ENCODE results near the gene SNX9.
"Not testable (repeated sequence)": the region's sequence is repeated elsewhere in the genome, so short reads cannot be mapped to it uniquely, and the experiment has no call there.

SNX9 gene

GRCh38 chr6:157928428-157928827 is 105.4 kb downstream of the SNX9 start:
- no peak for DNase-seq (ENCODE audit: low read depth)

DNA sequence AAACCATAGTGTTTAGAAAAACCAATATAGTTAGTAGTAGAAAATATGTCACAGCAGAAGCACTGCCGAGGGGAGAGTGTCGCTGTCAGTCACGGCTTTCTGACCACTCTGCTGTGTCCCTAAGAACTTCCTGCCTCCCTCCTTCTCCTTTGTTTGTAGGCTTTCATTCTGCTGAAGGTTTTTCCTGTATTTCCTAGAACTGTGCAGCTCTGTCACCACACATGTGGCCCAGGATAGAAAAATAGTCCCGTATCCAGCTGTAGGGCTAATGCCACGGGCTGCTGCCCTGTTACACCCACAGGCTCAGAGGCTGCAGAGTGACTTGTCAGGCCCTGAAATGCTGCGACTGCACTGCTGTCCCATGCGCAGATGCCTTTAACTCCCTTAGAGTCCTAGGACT is 106.0 kb downstream of the SNX9 start:
- DNase-seq (ENCODE audit: low read depth): no peak

DNA sequence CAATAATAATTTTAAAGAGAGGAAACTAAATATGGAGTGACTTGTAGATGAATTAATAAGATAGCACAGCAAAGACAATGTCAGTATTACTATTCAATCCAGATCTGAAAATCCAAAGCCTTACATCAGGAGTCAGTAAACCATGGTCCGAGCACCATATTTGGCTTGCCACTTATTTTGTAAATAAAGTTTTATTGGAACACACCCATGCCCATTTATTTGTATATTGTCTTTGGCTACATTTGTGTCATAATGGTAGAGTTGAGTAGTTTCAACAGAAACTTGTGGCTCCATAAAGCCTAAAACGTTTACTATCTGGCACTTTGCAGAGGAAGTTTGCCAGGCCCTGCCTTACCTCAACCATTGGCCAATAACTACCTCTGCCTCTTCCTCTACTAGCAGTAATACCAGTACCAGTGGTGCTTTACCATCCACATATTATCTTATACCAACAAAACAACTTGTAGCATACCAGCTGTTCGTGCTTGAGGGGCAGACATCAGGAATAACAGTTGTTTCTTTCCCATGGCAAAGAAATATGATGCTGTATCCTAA is 106.8 kb downstream of the SNX9 start:
- no peak for DNase-seq (ENCODE audit: low read depth)

DNA sequence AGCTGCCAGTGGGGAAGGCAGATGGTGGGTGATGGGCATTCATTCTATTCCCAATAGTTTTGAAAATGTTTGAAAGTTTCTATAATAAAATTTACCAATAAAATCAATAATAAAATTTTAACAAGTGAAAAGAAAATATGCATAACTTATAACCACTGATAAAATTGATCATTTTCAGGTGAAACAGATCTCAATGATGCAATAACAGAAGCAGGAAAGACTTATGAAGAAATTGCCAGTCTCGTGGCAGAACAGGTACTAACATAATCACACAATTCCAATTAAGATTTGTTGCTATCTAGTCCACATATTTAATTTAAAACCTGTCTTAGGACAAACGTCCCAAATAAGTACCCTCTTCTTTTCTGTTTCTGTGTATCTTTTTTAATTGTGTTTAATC is 112.7 kb downstream of the SNX9 start:
- no peak for DNase-seq (ENCODE audit: low read depth)

GRCh38 chr6:157937318-157937717 is 114.3 kb downstream of the SNX9 start:
- no peak for DNase-seq (ENCODE audit: low read depth)

GRCh38 chr6:157937916-157938315 is 114.9 kb downstream of the SNX9 start:
- DNase-seq (ENCODE audit: low read depth): no peak

DNA sequence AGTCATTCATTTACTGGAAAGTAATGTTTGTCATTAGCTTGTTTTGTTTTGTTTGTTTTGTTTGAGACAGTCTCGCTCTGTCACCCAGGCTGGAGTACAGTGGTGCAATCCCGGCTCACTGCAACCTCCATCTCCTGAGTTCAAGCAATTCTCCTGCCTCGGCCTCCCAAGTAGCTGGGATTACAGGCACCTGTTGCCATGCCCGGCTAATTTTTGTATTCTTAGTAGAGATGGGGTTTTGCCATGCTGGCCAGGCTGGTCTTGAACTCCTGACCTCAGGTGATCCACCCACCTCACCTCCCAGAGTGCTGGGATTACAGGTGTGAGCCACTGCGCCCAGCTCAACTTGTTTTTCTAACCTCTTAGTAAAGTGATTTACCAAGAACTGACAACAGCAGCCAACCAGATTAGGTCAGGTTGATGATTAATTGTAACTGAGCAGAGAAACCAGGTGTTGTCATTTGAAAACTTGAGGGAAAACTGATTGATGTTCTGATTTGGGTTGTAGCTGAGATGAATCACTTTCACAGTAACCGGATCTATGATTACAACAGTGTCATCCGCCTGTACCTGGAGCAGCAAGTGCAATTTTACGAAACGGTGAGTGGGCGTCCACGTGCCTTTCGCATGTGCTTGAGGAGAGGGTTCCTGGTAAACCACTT is 117.5 kb downstream of the SNX9 start:
- not testable (repeated sequence) for DNase-seq (ENCODE audit: low read depth)

DNA sequence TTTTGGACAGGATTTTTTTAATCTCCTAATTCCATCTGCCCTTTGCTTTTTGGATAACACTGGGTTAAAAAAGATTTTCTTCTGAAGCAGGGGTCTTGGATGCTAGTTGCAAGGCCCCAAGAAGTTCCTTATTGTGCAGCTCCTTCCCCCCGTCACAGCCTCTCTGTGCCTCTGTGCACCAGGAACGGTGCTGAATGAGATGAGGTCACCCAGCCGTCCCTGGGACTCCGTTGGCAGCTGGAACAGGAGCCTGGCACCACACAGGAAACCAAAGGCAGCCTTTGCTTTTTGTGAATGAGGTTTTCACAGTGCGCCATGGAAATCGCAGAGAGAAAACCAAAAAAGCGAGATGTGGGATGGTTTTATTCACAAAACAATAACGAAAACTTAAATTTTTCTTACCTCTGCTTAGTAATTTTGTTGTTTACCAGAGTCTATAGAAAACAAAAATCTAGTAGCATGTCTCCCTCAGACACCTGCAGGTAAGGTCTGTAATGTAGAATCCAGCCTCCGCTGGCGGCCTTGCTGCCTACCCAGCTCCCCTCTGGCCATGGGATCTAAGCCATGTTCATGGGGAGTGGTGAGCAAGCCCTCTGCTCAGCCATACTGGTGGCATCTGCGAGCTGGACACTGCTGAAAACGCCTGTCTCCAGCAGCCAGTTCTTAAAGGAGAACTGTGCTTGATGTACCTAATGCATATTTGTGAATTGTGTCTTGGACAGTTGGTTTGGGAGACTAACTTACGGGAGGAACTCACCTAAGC is 118.2 kb downstream of the SNX9 start:
- no peak for DNase-seq (ENCODE audit: low read depth)

DNA sequence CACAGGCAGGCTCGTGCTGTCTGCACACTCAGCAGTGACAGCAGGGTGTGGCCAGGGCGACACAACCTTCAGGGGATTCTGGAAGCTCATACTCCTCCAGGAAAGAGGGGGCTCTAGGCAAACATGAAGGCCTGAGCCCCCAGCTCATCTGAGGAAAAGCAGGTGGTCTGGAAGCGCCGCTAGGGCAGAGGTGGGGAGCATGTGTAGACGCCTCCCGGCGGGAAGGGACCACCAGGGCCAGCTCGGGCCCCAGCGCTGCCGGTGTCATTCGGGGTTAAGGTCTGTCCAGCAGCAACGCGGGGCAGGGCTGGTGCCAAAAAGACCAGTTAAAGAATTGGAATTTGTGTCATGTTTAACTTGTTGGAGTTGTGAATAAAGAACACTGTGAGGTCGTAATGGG is 119.3 kb downstream of the SNX9 start:
- no peak for DNase-seq (ENCODE audit: low read depth)

GRCh38 chr6:157943249-157943963 is 120.4 kb downstream of the SNX9 start:
- DNase-seq (ENCODE audit: low read depth): no peak

DNA sequence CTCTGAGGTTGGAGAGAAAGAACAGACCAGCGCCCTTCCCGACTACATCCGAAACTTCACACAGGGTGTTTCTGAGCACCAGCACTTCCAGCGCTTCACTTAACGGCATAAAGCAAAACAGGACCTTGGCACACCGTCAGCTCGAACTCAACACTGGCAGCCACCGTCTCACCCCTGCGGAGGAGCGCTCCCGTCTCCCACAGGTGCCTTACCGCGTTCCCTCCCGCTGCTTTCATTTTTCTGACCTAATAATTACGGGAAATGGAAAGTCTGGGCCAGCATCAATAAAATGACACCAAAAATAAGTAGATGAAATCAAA is 120.9 kb downstream of the SNX9 start:
- no peak for DNase-seq (ENCODE audit: low read depth)

- DNase-seq (ENCODE audit: low read depth): no peak
Observed at GRCh38 chr6:157944983-157945931, 122.2 kb downstream of the SNX9 start.

DNA sequence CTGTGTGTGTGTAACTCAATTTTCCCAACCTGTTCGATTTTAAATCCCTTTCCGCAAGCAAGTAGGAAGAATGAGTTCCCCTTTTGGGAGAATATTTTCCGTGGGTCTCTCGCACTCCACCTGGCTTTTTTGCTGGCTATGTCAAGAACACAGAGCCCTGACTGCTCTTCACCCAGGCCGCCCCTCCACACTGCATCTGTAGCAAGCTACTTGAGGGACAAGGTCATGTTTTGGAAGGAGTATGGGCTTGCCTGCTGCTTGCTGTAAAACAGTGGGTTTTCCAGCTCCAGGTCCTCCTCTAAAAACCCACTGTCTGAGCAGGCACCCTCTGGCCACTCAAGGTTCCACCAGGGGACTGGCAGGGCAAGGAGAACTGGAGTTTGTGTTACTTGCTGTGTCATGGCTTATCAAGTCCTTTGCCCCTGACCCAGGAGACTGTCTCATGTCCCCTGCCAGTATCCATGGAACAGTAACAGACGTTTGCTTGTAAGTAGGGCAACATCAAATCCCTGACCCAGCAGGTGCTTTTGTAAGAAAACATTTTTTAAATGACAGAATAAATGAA is 123.1 kb downstream of the SNX9 start:
- no peak for DNase-seq (ENCODE audit: low read depth)

DNA sequence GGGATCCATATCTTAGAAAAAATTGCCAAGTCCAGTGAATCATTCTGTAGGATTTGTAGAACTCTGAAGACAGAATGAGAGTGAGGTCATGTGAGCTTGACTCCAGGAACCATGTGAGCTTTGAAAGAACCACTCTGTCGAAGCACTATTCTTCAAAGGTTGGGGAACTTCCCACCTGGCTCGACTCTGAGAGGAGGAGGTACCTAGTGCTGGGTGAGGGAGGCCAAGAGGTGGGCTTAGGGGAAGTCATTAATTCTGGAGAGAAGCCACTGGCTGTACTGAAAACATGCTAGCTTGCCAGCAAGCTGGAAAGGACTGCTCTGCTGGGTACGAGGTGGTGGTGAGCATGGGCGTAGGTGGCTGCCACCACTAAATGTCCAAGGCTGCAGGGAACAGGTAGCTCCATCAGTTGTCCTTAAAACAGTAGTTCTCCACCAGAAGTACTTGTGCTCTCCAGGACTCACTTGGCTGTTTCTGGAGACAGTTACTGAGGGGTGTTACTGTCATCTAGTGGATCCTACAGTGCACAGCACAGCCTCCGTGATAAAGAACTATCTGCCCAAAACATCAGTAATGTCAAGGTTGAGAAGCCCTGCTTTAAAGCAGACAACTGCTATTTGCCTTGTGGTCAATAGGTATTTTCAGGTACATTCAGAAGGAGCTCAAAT is 124.0 kb downstream of the SNX9 start:
- DNase-seq (ENCODE audit: low read depth): peak; percentile 49

DNA sequence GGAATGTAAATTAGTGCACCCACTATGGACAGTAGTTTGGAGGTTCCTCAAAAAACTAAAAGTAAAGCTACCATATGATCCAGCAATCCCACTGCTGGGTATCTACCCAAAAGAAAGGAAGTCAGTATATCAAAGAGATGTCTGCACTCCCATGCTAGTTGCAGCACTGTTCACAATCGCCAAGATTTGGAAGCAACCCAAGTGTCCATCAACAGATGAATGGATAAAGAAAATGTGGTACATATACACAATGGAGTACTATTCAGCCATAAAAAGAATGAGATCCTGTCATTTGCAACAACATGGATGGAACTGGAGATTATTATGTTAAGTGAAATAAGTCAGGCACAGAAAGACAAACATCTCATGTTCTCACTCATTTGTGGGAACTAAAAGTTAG is 127.9 kb downstream of the SNX9 start:
- DNase-seq (ENCODE audit: low read depth): not testable (repeated sequence)

- DNase-seq (ENCODE audit: low read depth): no peak
Observed at GRCh38 chr6:157951828-157952227, 128.8 kb downstream of the SNX9 start.

- DNase-seq (ENCODE audit: low read depth): peak; percentile 50
Observed at GRCh38 chr6:157952861-157953351, 129.9 kb downstream of the SNX9 start.

DNA sequence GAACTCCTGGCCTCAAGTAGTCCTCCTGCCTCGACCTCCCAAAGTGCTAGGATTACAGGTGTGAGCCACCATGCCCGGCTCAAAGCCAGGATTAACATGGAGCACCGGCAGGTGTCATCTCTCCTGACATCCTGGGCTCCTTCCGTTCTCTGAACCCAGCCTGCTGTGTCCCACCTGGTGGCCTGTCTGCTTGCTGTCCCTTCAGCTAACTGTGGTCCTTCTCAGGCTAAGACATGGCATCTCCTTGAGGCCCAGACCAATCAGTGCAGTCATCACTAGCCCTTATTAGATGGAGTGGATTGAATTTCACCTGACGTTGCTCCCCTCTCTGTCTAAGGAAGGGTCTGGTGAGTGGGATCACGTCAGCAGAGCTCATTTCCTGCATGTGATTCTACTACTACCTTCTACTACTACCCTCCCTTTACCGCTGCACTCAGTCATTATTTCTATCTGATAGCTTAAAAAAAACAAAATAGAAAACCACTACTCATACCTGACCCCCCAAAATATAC is 130.6 kb downstream of the SNX9 start:
- no peak for DNase-seq (ENCODE audit: low read depth)

DNA sequence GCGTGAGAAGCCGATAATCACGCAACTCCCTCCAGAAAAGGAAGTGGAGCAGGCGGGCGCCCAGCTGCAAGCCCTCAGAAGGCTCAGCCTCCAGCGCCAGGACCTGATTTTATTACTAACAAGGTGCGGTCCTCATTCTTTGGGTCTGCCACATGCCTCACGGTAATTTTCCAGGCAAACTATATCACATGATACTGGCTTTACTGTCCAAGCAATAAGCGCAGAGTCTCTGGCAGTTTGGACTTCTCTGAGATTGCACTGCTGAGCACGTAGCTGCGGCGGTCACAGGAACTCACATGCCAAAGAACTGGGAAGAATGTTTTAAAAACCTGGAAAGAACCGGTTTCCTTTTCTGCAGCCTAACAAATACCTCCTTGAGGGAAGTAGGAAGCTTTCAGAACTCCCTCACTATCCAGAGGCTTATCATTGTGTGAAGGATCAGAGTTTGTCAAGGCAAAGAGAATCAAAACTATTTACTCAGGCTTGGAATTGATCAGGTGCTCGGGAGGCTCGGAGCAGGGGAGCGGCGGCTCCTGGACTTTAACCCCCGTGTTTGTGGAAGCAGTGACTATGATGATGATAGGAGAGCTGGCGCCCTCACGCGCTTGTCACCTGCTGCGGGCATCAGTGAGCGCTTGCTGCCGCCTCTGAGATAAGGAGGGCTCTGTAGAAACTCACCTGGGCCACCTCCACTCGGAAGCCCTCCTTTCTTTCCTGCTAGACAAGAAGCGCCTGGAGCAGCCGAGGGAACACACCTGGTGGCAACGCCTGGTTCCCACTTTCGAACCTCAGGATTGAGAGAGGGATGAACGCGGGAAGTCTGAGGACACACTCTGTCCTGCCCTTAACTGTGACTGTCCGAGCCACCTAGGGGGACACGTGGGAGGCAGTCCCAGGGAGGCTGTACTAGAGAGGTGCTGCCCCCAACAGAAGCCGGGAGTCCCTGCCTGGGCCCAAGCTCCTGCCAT is 131.4 kb downstream of the SNX9 start:
- DNase-seq (ENCODE audit: low read depth): no peak
